ENCODE data around the gene TCEA2. TPM values are rescaled to one million over a fixed set of nuclear protein-coding genes. Genes with fewer than 3 reads are reported as not detected.

Gene TCEA2
- total and polyA plus RNA-seq, 2 of the 13 experiments (the other 11 are each of a cell fraction or from before 2014, with no cell fraction given) = 28.1 to 33.7 TPM

- TF ChIP-seq RXRA (CRISPR knock-in tag; IDR thresholded peaks at IDR 0.05) = 0 out of 2 replicates have a peak, but pooled peaks have one; percentile 8
- TF ChIP-seq ZNF574 (CRISPR knock-in tag; IDR thresholded peaks at IDR 0.05) = no peak
- TF ChIP-seq KLF9 (CRISPR knock-in tag; IDR thresholded peaks at IDR 0.05; ENCODE audit: low read depth) = no peak
- no peak for TF ChIP-seq ZNF83 (CRISPR knock-in tag; IDR thresholded peaks at IDR 0.05; ENCODE audit: borderline replicate concordance)
- no peak for TF ChIP-seq MAFG (CRISPR knock-in tag; IDR thresholded peaks at IDR 0.05)
- TF ChIP-seq KLF6 (CRISPR knock-in tag; IDR thresholded peaks at IDR 0.05) = no peak
- no peak for TF ChIP-seq ZGPAT (CRISPR knock-in tag; IDR thresholded peaks at IDR 0.05)
- peak; percentile 75 for TF ChIP-seq FOSL2 (CRISPR knock-in tag; IDR thresholded peaks at IDR 0.05)
- no peak for TF ChIP-seq ZNF136 (CRISPR knock-in tag; IDR thresholded peaks at IDR 0.05; ENCODE audit: low read depth)
- peak; percentile 29; the same call in 1 of the 2 replicates for TF ChIP-seq FIP1L1 (IDR thresholded peaks at IDR 0.05; ENCODE audit: borderline replicate concordance, insufficient read depth, low read depth, low read length)
- no peak for TF ChIP-seq ZBTB10 (CRISPR knock-in tag; IDR thresholded peaks at IDR 0.05; ENCODE audit: borderline replicate concordance)
- TF ChIP-seq ZNF331 (CRISPR knock-in tag; IDR thresholded peaks at IDR 0.05) = peak; percentile 2; the same call in 1 of the 2 replicates
- 0 out of 2 replicates have a peak, but pooled peaks have one; percentile 32 for TF ChIP-seq BRCA1 (CRISPR knock-in tag; IDR thresholded peaks at IDR 0.05)
- TF ChIP-seq PTBP1 (IDR thresholded peaks at IDR 0.05; ENCODE audit: low read depth, low read length, poor library complexity, severe bottlenecking) = peak; percentile 88
- peak; percentile 32 for TF ChIP-seq ZNF781 (CRISPR knock-in tag; IDR thresholded peaks at IDR 0.05; ENCODE audit: borderline replicate concordance, not compliant biosample characterization)
- TF ChIP-seq ZBTB4 (CRISPR knock-in tag; IDR thresholded peaks at IDR 0.05; ENCODE audit: borderline replicate concordance) = no peak
- 0 out of 2 replicates have a peak, but pooled peaks have one; percentile 69 for TF ChIP-seq HINFP (CRISPR knock-in tag; IDR thresholded peaks at IDR 0.05; ENCODE audit: low read depth)
These were observed 1.2 kb downstream of the TCEA2 start (continued) for GRCh38 chr20:64064145-64064698.
